ENCODE results near the gene CNPPD1. TPM values are rescaled to one million over a fixed set of nuclear protein-coding genes. Genes with fewer than 3 reads are reported as not detected.
A peak's percentile ranks its signal among the peaks of the same experiment; 100 is the strongest.

The CNPPD1 gene
- total RNA-seq, 1 experiment from 2014 or later = 62.9 TPM

- Mint-ChIP-seq H3K27ac (ENCODE audit: unreplicated experiment) (peak overlapping the region; percentile 25), H3K4me3 (ENCODE audit: unreplicated experiment) (peak overlapping the region; percentile 53), H3K4me1 (ENCODE audit: low read depth, unreplicated experiment) (peaks cover 65% of the 10 kb centered on the region), H3K9me3 (ENCODE audit: unreplicated experiment) (no peaks in the 10 kb centered on the region), H3K36me3 (ENCODE audit: insufficient read depth, unreplicated experiment) (peaks cover 6% of the 10 kb centered on the region), H3K27me3 (ENCODE audit: insufficient read depth, unreplicated experiment) (no peaks in the 10 kb centered on the region)
- no peak for DNase-seq
- Histone ChIP-seq H3K4me3 (ENCODE audit: low read depth, low read length) (no peak overlapping the region), H3K9me3 (no peaks in the 10 kb centered on the region), H3K36me3 (ENCODE audit: control insufficient read depth, insufficient read depth, low read length) (no peaks in the 10 kb centered on the region), H3K27me3 (replicated peaks; ENCODE audit: control insufficient read depth, insufficient read depth, low read length) (no peaks in the 10 kb centered on the region), H3K4me1 (peaks cover 67% of the 10 kb centered on the region)
- no peak for TF ChIP-seq CTCF (IDR thresholded peaks at IDR 0.05; ENCODE audit: insufficient read depth in 1 of 2, low read depth in 1 of 2, low read length in 1 of 2, severe bottlenecking in 1 of 2, unreplicated experiment in 1 of 2)
- ChIA-PET POLR2A (interaction anchor here (0.5 to 0.6 kb wide), 2 partner anchors 142 to 264 kb away, joined by 3 read pairs; partner anchors contain the start of gene DNPEP), CTCF (interaction anchor here (0.7 to 8.1 kb wide), 9 partner anchors 19 to 143 kb away, joined by 3 to 89 read pairs (median 6); no protein-coding TSS in a partner anchor)
- TSS peak; percentile 53 for BruUV-seq (replicated peaks)
- intact Hi-C loops (cut with micrococcal nuclease; ENCODE audit: unreplicated experiment) = loop anchor here (1.0 kb wide), 2 partner anchors 32 to 50 kb away; no protein-coding TSS in a partner anchor
Observed at GRCh38 chr2:219123356-219124135, 53.2 kb downstream of the CNPPD1 start.

- H3K4me1 ChIP-seq = peaks cover 55% of the 10 kb centered on the region
- no peak overlapping the region for H3K4me3 ChIP-seq (ENCODE audit: low read depth, low read length)
- intact Hi-C loops (cut with micrococcal nuclease; ENCODE audit: unreplicated experiment) = no loop called here
- no peaks in the 10 kb centered on the region for H3K27me3 ChIP-seq (replicated peaks; ENCODE audit: control insufficient read depth, insufficient read depth, low read length)
- Mint-ChIP-seq H3K27me3 (ENCODE audit: insufficient read depth, unreplicated experiment) (no peaks in the 10 kb centered on the region), H3K36me3 (ENCODE audit: insufficient read depth, unreplicated experiment) (peaks cover 6% of the 10 kb centered on the region), H3K4me1 (ENCODE audit: low read depth, unreplicated experiment) (peaks cover 63% of the 10 kb centered on the region), H3K9me3 (ENCODE audit: unreplicated experiment) (no peaks in the 10 kb centered on the region), H3K4me3 (ENCODE audit: unreplicated experiment) (no peak overlapping the region), H3K27ac (ENCODE audit: unreplicated experiment) (peak overlapping the region; percentile 25)
- no peak for DNase-seq
- BruUV-seq (replicated peaks) = no TSS peak
- TF ChIP-seq CTCF (IDR thresholded peaks at IDR 0.05; ENCODE audit: insufficient read depth in 1 of 2, low read depth in 1 of 2, low read length in 1 of 2, severe bottlenecking in 1 of 2, unreplicated experiment in 1 of 2) = no peak
- CTCF ChIA-PET = interaction anchor here (0.8 to 8.1 kb wide), 5 partner anchors 18 to 93 kb away, joined by 5 to 89 read pairs (median 6); no protein-coding TSS in a partner anchor
- POLR2A ChIA-PET = no interaction called here
- H3K36me3 ChIP-seq (ENCODE audit: control insufficient read depth, insufficient read depth, low read length) = no peaks in the 10 kb centered on the region
- no peaks in the 10 kb centered on the region for H3K9me3 ChIP-seq
Observed at GRCh38 chr2:219122202-219122980, 54.3 kb downstream of the CNPPD1 start.

Other genes with a start within 250 kb of the CNPPD1 start
- 0.18 and 0.21 TPM in 2 replicates for gene CDK5R2, start 217.3 kb downstream of the CNPPD1 start, total RNA-seq (2022)
- gene FEV, start 191.7 kb downstream of the CNPPD1 start, total RNA-seq (2022) = not detected in 2 replicates
- 0.59 TPM in 1 of 2 replicates, not detected in the other for gene CRYBA2, start 183.5 kb downstream of the CNPPD1 start, total RNA-seq (2022)
- 0.34 and 0.77 TPM in 2 replicates for gene CFAP65, start 135.4 kb downstream of the CNPPD1 start, total RNA-seq (2022)
- 19.0 and 22.6 TPM in 2 replicates for gene IHH, start 116.0 kb downstream of the CNPPD1 start, total RNA-seq (2022)
- 28.5 and 29.6 TPM in 2 replicates for gene NHEJ1, start 16.1 kb downstream of the CNPPD1 start, total RNA-seq (2022)
- 6.5 and 7.1 TPM in 2 replicates for gene SLC23A3, start 6.9 kb downstream of the CNPPD1 start, total RNA-seq (2022)
- 59.5 and 62.0 TPM in 2 replicates for gene RETREG2, start 1.4 kb upstream of the CNPPD1 start, total RNA-seq (2022)
- gene ZFAND2B, start 29.9 kb upstream of the CNPPD1 start, total RNA-seq (2022) = 37.3 and 41.8 TPM in 2 replicates
- gene ABCB6, start 42.0 kb upstream of the CNPPD1 start, total RNA-seq (2022) = 66.0 and 68.6 TPM in 2 replicates
- 59.6 and 62.9 TPM in 2 replicates for gene ATG9A, start 52.7 kb upstream of the CNPPD1 start, total RNA-seq (2022)
- gene ANKZF1, start 52.9 kb upstream of the CNPPD1 start, total RNA-seq (2022) = 50.7 and 51.5 TPM in 2 replicates
- gene GLB1L, start 68.5 kb upstream of the CNPPD1 start, total RNA-seq (2022) = 3.3 and 4.3 TPM in 2 replicates
- 26.1 and 26.6 TPM in 2 replicates for gene STK16, start 68.6 kb upstream of the CNPPD1 start, total RNA-seq (2022)
- not detected in 2 replicates for gene TUBA4B, start 76.3 kb upstream of the CNPPD1 start, total RNA-seq (2022)
- gene TUBA4A, start 77.0 kb upstream of the CNPPD1 start, total RNA-seq (2022) = 14.9 and 15.6 TPM in 2 replicates
- gene DNAJB2, start 102.4 kb upstream of the CNPPD1 start, total RNA-seq (2022) = 60.6 and 61.2 TPM in 2 replicates
- not detected in 2 replicates for gene PTPRN, start 132.5 kb upstream of the CNPPD1 start, total RNA-seq (2022)
- gene RESP18, start 155.8 kb upstream of the CNPPD1 start, total RNA-seq (2022) = not detected in 2 replicates
- gene DNPEP, start 211.0 kb upstream of the CNPPD1 start, total RNA-seq (2022) = 102 and 103 TPM in 2 replicates
- gene DES, start 241.5 kb upstream of the CNPPD1 start, total RNA-seq (2022) = 0.86 TPM in 1 of 2 replicates, not detected in the other